Measurements from ENCODE around the gene MCUB.

Gene MCUB

GRCh38 chr4:109547394-109547793 is 12.7 kb upstream of the MCUB start:
- TF ChIP-seq FOXA1 (IDR thresholded peaks at IDR 0.05) (no peak), FOXK2 (IDR thresholded peaks at IDR 0.05) (no peak), SUZ12 (IDR thresholded peaks at IDR 0.05) (no peak), FOXM1 (IDR thresholded peaks at IDR 0.05; ENCODE audit: borderline replicate concordance) (no peak), CTBP1 (IDR thresholded peaks at IDR 0.05; ENCODE audit: borderline replicate concordance) (no peak), ZNF384 (IDR thresholded peaks at IDR 0.05) (no peak), LEF1 (IDR thresholded peaks at IDR 0.05; ENCODE audit: borderline replicate concordance) (no peak), BHLHE40 (IDR thresholded peaks at IDR 0.05; ENCODE audit: borderline replicate concordance) (no peak)
- ChIA-PET POLR2A (interaction anchor here (1.4 kb wide), 1 partner anchor 12 kb away, joined by 4 read pairs; the partner anchor contains the start of gene MCUB), CTCF (no interaction called here)
- no peak for DNase-seq (ENCODE audit: extremely low spot score)

- TF ChIP-seq LEF1 (IDR thresholded peaks at IDR 0.05; ENCODE audit: borderline replicate concordance) (no peak), SUZ12 (IDR thresholded peaks at IDR 0.05) (no peak), CTBP1 (IDR thresholded peaks at IDR 0.05; ENCODE audit: borderline replicate concordance) (no peak), NFRKB (IDR thresholded peaks at IDR 0.05) (no peak), HDGF (IDR thresholded peaks at IDR 0.05; ENCODE audit: borderline replicate concordance) (no peak), ZNF384 (IDR thresholded peaks at IDR 0.05) (no peak), FOXA1 (IDR thresholded peaks at IDR 0.05) (no peak), BHLHE40 (IDR thresholded peaks at IDR 0.05; ENCODE audit: borderline replicate concordance) (no peak), ARNT (IDR thresholded peaks at IDR 0.05) (no peak)
- TF ChIP-seq, protein P1, sequence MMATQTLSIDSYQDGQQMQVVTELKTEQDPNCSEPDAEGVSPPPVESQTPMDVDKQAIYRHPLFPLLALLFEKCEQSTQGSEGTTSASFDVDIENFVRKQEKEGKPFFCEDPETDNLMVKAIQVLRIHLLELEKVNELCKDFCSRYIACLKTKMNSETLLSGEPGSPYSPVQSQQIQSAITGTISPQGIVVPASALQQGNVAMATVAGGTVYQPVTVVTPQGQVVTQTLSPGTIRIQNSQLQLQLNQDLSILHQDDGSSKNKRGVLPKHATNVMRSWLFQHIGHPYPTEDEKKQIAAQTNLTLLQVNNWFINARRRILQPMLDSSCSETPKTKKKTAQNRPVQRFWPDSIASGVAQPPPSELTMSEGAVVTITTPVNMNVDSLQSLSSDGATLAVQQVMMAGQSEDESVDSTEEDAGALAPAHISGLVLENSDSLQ (IDR thresholded peaks at IDR 0.05): no peak
- CTCF ChIA-PET: no interaction called here
- DNase-seq (ENCODE audit: extremely low spot score): no peak
- POLR2A ChIA-PET: no interaction called here
Observed at GRCh38 chr4:109548655-109549054, 11.4 kb upstream of the MCUB start.

DNA sequence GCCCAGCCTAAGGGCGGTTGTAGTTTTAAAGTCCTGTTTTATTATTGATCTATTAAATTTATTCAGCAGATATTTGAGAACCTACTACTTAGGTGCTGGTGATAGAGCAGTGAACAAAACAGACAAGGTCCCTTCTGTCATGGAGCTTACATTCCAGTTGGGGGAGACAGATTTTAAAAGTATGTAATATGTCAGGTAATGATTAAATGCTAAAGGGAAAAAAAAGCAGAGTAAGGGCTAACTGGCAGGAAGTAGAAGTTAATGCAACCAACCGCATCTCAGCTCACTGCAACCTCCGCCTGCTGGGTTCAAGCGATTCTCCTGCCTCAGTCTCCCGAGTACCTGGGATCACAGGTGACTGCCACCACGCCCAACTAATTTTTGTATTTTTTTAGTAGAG is 7.8 kb upstream of the MCUB start:
- POLR2A ChIA-PET: no interaction called here
- TF ChIP-seq HDGF (IDR thresholded peaks at IDR 0.05; ENCODE audit: borderline replicate concordance) (no peak), FOXM1 (IDR thresholded peaks at IDR 0.05; ENCODE audit: borderline replicate concordance) (no peak), LEF1 (IDR thresholded peaks at IDR 0.05; ENCODE audit: borderline replicate concordance) (no peak), SUZ12 (IDR thresholded peaks at IDR 0.05) (no peak), FOXK2 (IDR thresholded peaks at IDR 0.05) (no peak), NFRKB (IDR thresholded peaks at IDR 0.05) (no peak), CTBP1 (IDR thresholded peaks at IDR 0.05; ENCODE audit: borderline replicate concordance) (no peak), ARNT (IDR thresholded peaks at IDR 0.05) (no peak), BHLHE40 (IDR thresholded peaks at IDR 0.05; ENCODE audit: borderline replicate concordance) (no peak)

GRCh38 chr4:109553130-109553529 is 6.9 kb upstream of the MCUB start:
- no peak for TF ChIP-seq ELF4 (IDR thresholded peaks at IDR 0.05)
- no peak for TF ChIP-seq ZNF384 (IDR thresholded peaks at IDR 0.05)
- TF ChIP-seq HDGF (IDR thresholded peaks at IDR 0.05; ENCODE audit: borderline replicate concordance): no peak
- TF ChIP-seq LEF1 (IDR thresholded peaks at IDR 0.05; ENCODE audit: borderline replicate concordance): no peak
- TF ChIP-seq, protein P1 (IDR thresholded peaks at IDR 0.05): no peak
- no peak for TF ChIP-seq SUZ12 (IDR thresholded peaks at IDR 0.05)
- no peak for TF ChIP-seq CTBP1 (IDR thresholded peaks at IDR 0.05; ENCODE audit: borderline replicate concordance)
- no peak for TF ChIP-seq FOXA1 (IDR thresholded peaks at IDR 0.05)
- no peak for TF ChIP-seq FOXK2 (IDR thresholded peaks at IDR 0.05)
- no peak for TF ChIP-seq BHLHE40 (IDR thresholded peaks at IDR 0.05; ENCODE audit: borderline replicate concordance)
- TF ChIP-seq L3MBTL2 (conservative IDR thresholded peaks at IDR 0.05): no peak
- no peak for TF ChIP-seq FOXM1 (IDR thresholded peaks at IDR 0.05; ENCODE audit: borderline replicate concordance)
- TF ChIP-seq ARNT (IDR thresholded peaks at IDR 0.05): no peak
- no peak for TF ChIP-seq NFRKB (IDR thresholded peaks at IDR 0.05)
- TF ChIP-seq TARDBP (IDR thresholded peaks at IDR 0.05): no peak
- no peak for TF ChIP-seq SP1 (IDR thresholded peaks at IDR 0.05)
- CTCF ChIA-PET: no interaction called here

More for the DNA sequence above, 7.8 kb upstream of the MCUB start:
- CTCF ChIA-PET: no interaction called here
- DNase-seq (ENCODE audit: extremely low spot score): no peak

GRCh38 chr4:109554971-109555370 is 5.1 kb upstream of the MCUB start:
- ChIA-PET POLR2A (no interaction called here), CTCF (no interaction called here)
- TF ChIP-seq TARDBP (IDR thresholded peaks at IDR 0.05): no peak
- TF ChIP-seq, protein P1 (IDR thresholded peaks at IDR 0.05): no peak
- TF ChIP-seq HDGF (IDR thresholded peaks at IDR 0.05; ENCODE audit: borderline replicate concordance): no peak
- TF ChIP-seq NFRKB (IDR thresholded peaks at IDR 0.05): no peak
- TF ChIP-seq SUZ12 (IDR thresholded peaks at IDR 0.05): no peak
- no peak for TF ChIP-seq SP1 (IDR thresholded peaks at IDR 0.05)
- no peak for TF ChIP-seq L3MBTL2 (conservative IDR thresholded peaks at IDR 0.05)
- no peak for TF ChIP-seq CTBP1 (IDR thresholded peaks at IDR 0.05; ENCODE audit: borderline replicate concordance)
- DNase-seq (ENCODE audit: extremely low spot score): no peak

More at GRCh38 chr4:109553130-109553529, 6.9 kb upstream of the MCUB start:
- POLR2A ChIA-PET: no interaction called here
- DNase-seq (ENCODE audit: extremely low spot score): no peak

GRCh38 chr4:109557433-109557832 is 2.6 kb upstream of the MCUB start:
- CTCF ChIA-PET: interaction anchor here (0.6 kb wide), 1 partner anchor 993 kb away, joined by 3 read pairs; no protein-coding TSS in a partner anchor
- TF ChIP-seq ZNF384 (IDR thresholded peaks at IDR 0.05): no peak
- no peak for TF ChIP-seq LEF1 (IDR thresholded peaks at IDR 0.05; ENCODE audit: borderline replicate concordance)
- TF ChIP-seq FOXA1 (IDR thresholded peaks at IDR 0.05): no peak
- TF ChIP-seq CTBP1 (IDR thresholded peaks at IDR 0.05; ENCODE audit: borderline replicate concordance): no peak
- no peak for TF ChIP-seq FOXK2 (IDR thresholded peaks at IDR 0.05)
- no peak for TF ChIP-seq TARDBP (IDR thresholded peaks at IDR 0.05)
- TF ChIP-seq, protein P1 (IDR thresholded peaks at IDR 0.05): no peak
- TF ChIP-seq SUZ12 (IDR thresholded peaks at IDR 0.05): no peak
- no peak for TF ChIP-seq SP1 (IDR thresholded peaks at IDR 0.05)
- no peak for DNase-seq (ENCODE audit: extremely low spot score)
- POLR2A ChIA-PET: no interaction called here
